Activated effector memory CD4-positive, alpha-beta T cell treated with Interleukin-2 at 50 U/mL for 16 hours (primary cell): ENCODE results near the gene TUBD1.
"Not testable (repeated sequence)": the region's sequence is repeated elsewhere in the genome, so short reads cannot be mapped to it uniquely, and the experiment has no call there.

Experiments
- DNase-seq: peaks from one replicate; pipeline ENCODE4 v3.0.0-alpha.2; 2020

The TUBD1 gene

DNA sequence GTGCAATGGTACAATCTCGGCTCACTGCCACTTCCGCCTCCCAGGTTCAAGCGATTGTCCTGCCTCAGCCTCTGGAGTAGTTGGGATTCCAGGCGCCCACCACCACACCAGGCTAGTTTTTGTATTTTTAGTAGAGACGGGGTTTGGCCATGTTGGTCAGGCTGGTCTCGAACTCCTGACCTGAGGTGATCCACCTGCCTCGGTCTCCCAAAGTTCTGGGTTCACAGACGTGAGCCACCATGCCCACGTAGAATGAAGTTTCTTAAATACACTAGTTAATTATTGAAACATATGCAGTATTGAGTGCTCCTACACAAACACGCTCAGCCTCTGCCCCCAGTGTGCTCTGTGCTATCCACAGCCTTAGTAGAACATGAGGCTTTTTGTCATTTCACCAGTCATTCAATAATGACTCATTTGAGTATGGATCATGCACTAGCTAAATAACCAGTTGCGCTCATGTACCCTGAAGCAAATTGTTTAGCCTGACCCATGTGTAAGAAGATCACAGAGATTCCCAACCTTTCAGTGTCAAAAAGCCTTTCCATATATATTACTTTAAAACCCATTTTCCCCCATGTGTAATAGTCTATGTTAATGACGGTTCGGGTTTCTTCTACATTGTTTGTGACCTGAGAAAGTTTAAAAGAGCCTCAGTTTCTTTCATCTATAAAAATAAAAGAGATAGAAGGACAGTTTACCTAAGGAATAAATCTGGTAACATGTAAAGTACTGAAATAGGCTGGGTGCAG, 49.7 kb downstream of the TUBD1 start:
- no peak for DNase-seq

DNA sequence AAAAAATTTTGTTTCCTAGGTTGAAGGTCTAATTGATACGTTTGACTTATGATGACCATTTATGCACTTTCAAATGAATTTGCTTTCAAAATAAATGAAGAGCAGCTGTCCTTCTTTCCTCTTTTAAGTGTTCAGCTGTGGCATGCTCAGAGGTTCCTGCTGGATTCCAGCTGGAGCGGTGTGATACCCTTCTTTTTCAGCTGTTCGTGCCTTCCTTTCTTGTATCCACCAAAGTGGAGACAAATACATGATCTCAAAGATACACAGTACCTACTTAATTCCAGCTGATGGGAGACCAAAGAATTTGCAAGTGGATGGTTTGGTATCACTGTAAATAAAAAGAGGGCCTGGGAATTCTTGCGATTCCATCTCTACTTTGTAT, 50.9 kb downstream of the TUBD1 start:
- DNase-seq, result not testable (repeated sequence)

DNA sequence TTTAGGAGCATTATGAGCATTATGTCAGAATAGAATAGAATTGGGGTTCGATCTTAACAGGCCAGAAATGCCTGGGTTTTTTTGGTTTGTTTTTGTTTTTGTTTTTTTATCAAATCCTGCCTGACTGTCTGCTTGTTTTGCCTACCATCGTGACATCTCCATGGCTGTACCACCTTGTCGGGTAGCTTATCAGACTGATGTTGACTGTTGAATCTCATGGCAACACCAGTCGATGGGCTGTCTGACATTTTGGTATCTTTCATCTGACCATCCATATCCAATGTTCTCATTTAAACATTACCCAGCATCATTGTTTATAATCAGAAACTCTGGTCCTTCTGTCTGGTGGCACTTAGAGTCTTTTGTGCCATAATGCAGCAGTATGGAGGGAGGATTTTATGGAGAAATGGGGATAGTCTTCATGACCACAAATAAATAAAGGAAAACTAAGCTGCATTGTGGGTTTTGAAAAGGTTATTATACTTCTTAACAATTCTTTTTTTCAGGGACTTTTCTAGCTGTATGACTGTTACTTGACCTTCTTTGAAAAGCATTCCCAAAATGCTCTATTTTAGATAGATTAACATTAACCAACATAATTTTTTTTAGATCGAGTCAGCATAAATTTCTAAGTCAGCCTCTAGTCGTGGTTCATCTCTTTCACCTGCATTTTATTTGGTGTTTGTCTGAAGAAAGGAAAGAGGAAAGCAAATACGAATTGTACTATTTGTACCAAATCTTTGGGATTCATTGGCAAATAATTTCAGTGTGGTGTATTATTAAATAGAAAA, 51.5 kb downstream of the TUBD1 start:
- not testable (repeated sequence) for DNase-seq

DNA sequence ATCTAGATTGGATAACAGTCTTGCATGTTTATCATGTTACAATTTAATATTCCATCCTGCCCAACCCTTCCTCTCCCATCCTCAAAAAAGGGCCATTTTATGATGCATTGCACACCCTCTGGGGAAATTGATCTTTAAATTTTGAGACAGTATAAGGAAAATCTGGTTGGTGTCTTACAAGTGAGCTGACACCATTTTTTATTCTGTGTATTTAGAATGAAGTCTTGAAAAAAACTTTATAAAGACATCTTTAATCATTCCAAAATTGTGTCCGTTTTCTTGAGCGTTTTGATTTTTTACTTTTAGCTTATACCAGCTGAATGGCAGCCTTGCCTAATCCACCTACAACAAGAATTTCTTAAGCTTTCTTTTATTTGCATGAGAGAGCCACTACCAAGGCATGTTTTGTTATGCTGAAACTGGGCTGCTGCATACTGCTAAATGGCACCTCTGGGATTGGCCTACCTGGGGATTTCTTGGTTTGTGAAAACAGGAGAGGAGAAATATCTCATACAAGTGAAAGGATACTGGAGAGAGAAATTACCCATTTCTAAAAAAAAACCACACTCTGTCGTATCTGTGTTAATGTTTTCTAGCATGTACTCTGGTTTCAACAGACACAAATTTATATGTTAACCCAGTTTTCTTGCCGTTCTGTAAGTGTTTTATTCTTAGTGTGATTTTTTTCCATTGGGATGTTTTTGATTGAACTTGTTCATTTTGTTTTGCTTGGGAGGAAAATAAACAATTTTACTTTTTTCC, 52.2 kb downstream of the TUBD1 start:
- DNase-seq, result no peak

DNA sequence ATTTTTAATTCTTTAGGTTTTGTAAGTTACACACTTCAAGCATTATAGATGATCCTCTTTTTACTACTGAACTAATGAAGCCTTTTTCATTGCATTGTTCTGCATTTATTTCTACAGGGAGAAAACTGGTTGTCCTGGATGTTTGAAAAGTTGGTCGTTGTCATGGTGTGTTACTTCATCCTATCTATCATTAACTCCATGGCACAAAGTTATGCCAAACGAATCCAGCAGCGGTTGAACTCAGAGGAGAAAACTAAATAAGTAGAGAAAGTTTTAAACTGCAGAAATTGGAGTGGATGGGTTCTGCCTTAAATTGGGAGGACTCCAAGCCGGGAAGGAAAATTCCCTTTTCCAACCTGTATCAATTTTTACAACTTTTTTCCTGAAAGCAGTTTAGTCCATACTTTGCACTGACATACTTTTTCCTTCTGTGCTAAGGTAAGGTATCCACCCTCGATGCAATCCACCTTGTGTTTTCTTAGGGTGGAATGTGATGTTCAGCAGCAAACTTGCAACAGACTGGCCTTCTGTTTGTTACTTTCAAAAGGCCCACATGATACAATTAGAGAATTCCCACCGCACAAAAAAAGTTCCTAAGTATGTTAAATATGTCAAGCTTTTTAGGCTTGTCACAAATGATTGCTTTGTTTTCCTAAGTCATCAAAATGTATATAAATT, 53.0 kb downstream of the TUBD1 start:
- no peak for DNase-seq

DNA sequence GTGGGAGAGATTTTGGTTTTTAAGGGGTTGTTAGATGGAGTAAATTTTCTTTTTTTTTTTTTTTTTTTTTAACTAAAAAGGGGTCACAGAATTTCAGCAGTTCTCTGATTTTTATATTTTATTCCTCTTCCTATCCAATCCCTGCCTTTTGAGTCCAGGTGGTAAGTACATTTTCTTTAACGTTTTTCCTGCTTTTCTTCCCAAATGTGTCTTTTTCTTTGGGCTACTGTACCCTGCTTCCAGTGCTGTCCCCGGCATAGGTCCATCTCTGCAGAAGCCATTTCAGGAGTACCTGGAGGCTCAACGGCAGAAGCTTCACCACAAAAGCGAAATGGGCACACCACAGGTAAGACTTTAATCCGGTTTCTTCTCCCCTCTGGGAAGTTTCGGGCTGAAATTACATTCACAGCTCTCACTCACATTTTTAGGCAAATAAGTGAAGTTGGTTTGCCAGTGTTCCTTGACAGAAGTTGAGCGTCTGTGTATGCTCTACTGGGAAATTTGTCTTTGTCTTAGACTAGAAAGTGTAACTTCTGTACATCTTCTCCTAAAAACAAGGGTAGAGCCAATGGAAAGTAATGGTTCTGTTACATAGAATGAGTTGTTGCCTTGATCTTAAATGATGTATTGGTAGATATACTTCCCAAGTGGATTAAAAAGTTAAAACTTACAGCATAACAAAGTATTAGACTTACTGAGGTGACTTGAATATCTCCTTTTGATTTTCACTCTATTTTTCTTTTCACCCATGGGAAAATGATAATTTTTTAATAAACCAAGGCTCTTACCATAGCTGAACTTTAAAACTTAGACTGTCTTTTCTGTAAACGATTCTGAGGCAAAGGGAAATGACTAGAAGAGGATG, 54.5 kb downstream of the TUBD1 start:
- DNase-seq, result no peak

DNA sequence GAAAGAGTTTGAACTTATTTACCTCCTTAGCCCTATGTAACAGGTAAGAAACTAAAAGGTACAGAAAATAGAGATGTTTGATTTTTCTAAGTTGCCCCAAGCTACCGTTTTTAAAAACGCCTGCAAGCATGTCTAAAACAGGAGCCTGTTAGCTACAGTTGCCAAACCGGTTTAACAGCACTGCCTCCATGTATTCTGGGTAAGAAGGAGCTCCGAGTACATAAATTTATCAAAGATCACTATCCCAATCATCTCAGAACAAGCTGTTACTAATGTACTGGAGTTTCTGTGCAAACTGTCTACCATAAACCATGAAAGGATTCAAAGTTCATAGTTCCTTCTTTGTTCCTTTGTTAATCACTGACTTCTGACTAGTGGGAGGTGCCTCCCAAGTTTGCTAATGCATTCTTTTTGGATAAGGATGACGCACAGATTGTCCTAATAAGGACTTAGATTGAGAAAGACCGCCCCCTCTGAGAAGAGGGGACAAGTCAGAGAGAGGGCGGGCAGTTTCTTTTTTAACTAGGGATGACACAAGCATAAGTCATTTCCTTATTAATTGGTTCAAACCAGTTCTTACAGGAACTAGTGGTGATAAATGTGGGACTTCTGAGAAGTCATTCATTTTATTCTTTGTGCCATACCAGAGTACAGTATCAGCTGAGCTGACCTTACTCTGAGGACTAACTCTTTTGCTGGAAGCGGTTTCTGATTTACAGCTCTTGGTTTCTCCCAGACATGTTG, 55.3 kb downstream of the TUBD1 start:
- DNase-seq, result no peak

DNA sequence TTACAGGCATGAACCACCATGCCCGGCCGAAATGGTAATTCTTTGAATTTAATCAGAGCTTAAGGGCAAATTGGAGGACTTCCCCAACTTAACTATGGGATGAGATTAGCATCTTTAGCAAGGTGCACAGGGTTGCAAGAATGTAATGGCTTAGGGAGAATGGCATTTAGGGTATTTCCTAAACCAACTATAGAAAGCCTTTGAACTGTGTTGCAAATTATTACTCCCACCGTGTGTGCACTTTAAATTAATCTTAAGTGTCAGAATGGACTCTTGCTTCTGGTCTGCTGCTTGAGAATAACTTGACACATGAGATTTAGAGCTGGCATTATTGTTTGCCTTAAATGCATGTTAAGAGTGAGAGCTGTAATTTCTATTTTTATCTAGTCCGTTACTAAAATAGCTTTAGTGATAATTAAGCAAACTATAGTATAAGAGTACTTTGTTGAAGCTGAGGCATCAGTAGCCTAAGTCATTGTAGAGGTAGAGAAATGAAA, 59.8 kb downstream of the TUBD1 start:
- no peak for DNase-seq

DNA sequence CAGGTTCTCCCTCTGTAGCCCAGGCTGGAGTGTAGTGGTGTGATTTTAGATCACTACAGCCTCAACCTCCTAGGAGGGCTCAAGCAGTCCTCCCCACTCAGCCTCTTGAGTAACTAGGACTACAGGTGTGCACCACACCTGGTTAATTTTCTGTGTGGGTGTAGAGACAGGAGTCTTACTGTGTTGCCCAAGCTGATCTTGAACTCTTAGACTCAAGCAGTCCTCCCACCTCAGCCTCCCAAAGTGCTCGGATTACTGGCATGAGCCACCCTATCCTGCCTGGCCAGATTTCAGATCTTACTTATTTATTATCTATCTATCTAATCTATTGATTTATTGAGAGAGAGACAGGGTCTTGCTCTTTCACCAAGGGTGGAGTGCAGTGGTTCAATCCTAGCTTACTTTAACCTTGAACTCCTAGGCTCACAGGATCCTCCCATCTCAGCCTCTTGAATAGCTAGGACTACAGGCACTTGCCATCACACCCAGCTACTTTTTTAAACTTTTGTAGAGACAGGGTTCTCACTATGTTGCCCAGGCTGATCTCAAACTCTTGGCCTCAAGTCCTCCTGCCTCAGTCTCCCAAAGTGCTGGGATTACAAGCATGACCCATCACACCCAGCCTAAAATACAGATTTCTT, 61.8 kb downstream of the TUBD1 start:
- DNase-seq, result no peak

DNA sequence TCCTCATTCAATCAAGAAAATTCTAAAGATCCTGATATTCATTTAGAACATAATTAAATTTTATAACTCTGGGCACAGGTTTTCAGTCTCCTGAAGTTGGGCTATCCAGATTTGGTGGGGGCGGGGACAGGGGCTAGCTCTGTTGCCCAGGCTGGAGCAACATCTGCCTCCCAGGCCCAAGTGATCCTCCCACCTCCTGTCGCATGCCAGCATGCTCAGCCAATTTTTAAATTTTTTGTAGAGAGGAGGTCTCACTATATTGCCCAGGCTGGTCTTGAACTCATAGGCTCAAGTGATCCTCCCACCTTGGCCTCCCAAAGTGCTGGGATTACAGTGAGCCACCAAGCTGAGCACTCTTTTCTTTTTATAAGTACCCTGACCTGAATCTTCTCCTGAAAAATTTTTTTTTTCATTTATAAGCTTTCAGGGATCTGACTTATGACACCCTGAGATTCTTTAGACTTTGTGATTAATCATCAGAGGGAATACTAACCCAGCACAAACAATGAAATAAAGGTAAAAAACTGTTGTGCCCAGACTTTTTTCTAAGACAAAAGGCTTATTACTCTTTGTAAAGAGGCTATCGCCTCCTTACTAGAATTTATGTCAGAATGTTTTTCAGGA, 62.6 kb downstream of the TUBD1 start:
- no peak for DNase-seq

DNA sequence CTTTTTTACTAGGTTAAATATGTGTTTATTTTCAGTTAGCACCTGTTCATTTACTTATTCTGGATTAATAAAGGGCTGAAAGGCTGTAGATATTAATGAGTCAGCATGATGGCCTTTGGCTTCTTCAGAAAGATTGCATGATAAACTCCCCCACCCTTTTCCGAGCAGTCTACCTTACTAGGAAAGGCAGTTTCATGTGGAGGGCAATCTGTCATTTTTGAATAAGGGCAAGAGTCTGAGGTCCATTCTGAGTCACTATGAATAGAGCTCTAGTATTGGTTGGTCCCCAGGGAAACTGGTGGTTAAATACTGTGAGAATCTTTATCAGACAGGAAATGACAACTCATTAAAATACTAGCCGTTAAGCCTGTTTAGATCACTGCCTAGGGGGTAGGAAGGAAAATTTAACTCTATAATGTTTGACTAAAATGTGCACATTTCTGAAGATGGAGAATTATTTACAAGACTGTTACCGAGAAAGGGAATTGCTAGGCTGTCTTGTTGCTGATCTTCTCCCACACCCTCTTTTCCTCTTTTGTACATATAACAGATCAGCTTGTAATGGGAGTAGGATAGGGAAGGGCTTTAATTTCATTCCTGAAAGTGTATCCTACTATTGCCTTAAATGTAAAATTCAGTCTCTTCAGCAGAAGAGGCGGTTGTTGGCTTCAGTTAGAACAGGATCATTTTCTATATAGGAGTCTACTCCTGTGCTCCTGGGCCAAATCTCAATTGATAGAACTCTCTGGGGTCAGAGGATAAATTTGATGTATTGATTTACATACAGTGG, 63.3 kb downstream of the TUBD1 start:
- DNase-seq, result no peak

DNA sequence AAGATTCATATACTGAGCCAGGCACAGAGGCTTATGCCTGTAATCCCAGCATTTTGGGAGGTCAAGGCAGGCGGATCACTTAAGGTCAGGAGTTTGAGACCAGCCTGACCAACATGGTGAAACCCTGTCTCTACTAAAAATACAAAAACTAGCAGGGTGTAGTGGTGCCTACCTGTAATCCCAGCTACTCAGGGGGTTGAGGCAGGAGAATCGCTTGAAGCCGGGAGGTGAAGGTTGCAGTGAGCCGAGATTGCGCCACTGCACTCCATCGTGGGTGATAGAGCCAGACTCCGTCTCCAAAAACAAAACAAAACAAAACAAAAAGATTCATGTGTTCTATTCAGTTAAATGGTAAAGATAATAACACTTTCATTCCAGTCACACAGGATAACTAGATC, 63.9 kb downstream of the TUBD1 start:
- DNase-seq, result not testable (repeated sequence)

DNA sequence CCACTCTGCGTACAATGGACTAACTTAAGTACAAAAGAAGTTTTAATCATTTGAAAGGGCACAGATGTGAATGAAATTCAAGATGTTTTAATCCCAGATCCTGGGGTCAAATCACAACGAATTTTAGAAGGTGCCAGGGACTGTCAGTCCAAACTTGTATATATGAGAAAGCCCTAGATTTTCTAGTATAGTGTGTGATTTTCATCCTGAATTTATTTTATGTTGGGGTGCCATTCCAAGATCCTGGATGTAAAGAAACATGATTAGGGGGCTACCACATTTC, 64.3 kb downstream of the TUBD1 start:
- no peak for DNase-seq

DNA sequence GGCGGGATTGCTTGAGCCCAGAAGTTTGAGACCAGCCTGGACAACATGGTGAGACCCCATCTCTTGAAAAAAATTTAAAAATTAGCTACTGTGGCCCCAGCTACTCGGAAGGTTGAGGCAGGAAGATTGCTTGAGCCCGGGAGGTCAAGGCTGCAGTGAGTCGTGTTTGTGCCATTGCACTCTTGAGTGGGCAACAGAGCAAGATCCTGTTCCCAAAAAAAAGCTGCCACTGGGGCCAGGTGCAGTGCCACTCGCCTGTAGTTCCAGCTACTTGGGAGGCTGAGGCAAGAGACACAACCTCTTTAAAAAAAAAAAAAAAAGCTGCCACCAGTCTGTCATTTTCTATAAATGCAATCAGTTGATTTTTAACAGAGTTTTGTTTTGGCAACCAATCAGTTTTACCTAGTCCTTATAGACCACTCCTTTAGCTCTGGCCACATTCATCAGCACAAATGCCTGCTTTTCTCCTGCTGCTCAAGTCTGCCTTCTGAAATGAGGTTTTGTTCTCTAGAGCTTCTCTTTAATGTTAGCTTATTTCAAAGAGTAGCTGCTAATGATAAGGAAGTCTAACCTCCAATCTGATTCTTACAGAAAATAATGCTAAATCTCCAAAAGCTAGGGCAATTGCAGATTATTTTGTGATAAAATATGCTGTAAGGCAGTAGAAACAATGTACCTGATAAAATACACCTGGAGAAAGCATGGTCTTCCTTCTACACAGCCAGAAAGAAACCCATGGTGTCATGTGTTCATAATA, 64.8 kb downstream of the TUBD1 start:
- no peak for DNase-seq

DNA sequence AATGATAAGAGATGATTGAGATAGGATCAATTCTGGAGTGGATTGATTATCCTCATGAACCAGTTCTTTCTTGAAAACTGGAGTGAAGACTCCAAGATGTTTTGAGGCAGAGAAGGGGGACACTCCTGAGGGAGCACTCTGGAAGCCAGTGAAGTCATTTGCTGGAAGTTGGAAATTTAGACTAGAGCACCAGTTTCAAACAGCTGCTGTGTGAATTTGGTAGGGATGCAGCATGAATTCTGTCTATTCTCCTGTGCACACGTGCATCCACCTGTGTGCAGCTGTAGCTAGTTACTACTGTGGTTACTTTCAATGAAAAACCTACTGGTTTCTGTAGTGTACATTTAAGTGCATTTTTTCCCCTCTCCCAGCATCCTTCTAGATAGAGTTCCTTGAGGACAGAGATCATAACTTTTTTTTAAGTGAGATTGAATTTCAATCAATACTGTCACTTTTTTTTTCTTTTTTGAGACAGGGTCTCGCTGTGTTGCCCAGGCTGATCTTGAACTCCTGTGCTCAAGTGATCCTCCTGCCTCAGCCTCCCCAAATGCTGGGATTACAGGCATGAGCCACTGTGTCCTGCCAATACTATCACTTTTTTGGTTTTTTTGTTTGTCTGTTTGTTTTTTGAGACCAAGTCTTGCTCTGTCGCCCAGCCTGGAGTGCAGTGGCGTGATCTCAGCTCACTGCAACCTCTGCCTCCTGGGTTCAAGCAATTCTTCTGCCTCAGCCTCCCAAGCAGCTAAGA, 65.9 kb downstream of the TUBD1 start:
- DNase-seq, result no peak

DNA sequence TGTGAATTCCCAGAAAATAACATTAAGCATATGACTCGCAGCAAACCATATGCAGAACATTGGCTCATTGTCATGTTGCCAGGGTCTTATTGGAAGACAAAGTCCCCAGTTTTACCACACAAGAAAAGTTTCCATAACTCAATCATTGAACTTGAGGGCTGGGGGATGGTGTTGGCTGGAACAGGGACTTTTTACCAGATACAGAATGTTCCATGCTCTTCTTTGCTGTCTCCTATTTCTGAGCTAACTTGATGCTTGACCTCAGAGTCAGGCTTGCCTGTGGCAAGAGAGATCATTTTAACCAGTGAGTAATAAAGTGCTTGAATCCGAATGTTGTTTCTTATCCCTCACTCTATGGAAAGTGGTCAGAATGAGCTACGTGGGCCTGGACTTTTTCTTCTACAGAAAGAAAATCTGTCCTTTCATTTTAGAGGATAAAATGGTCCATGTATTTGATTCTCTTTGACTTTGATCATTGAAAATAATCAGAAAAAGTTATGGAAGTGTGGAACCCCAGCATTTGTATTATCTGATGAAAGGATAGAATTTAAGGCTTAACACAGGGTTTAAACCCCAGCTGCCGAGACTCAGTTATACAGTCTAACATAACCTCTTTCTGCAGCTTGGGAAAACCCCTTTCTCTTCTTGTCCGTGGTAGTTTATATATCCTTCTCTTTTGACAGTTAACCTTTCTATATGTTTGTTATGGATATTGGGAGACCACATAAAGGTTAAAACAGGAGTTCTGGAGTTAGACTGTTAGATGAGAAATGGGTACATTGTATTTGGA, 67.0 kb downstream of the TUBD1 start:
- DNase-seq, result no peak

DNA sequence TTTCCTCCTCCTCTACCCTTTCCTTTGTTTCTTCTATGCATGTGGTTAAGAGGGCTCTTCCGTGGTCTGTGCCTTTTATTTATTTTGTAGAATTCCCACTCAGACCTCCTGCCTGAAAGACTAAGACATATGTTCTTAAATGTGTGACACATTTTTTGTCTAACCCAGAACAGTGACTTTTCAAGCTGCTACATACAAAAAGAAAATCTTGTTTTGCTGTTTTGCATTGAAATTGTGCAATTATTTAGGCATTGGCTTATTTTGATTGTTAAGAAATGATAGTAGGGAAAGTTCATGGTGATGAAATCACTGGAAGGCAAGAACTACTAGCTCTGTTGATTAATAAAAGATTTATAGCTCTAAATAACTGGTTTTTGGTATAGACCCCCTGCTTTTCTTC, 76.8 kb downstream of the TUBD1 start:
- no peak for DNase-seq
